Mononuclear cell (primary cell): Measurements from ENCODE around the gene KCNG1. TPM values are rescaled to one million over a fixed set of nuclear protein-coding genes. Genes with fewer than 3 reads are reported as not detected.
"Not testable (repeated sequence)": the region's sequence is repeated elsewhere in the genome, so short reads cannot be mapped to it uniquely, and the experiment has no call there.

Experiments
- H3K27me3 ChIP-seq: 2 replicates; pipeline ENCODE4 v1.6.0; 2011; ENCODE audit warnings: low read length, control low read depth; ENCODE audit not compliant: insufficient read depth
- H3K4me1 ChIP-seq: 2 replicates; pipeline ENCODE4 v1.5.1; 2011; ENCODE audit warnings: mild to moderate bottlenecking, low read length, control low read depth; ENCODE audit not compliant: insufficient read depth
- H3K4me3 ChIP-seq: 2 replicates; pipeline ENCODE4 v1.5.1; 2011; ENCODE audit warnings: mild to moderate bottlenecking, low read length, moderate library complexity
- H3K9me3 ChIP-seq: 2 replicates; pipeline ENCODE4 v1.5.1; 2011; ENCODE audit warnings: low read depth, mild to moderate bottlenecking, control low read depth, low read length
- total RNA-seq: library from RNA; depleted of rRNA; stranded (reverse); fragments of >200 nt; gene quantifications from one replicate; pipeline ENCODE4 v1.2.3, GENCODE V29; 2012

Gene KCNG1, protein sequence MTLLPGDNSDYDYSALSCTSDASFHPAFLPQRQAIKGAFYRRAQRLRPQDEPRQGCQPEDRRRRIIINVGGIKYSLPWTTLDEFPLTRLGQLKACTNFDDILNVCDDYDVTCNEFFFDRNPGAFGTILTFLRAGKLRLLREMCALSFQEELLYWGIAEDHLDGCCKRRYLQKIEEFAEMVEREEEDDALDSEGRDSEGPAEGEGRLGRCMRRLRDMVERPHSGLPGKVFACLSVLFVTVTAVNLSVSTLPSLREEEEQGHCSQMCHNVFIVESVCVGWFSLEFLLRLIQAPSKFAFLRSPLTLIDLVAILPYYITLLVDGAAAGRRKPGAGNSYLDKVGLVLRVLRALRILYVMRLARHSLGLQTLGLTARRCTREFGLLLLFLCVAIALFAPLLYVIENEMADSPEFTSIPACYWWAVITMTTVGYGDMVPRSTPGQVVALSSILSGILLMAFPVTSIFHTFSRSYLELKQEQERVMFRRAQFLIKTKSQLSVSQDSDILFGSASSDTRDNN
- total RNA-seq = 2.3 TPM

DNA sequence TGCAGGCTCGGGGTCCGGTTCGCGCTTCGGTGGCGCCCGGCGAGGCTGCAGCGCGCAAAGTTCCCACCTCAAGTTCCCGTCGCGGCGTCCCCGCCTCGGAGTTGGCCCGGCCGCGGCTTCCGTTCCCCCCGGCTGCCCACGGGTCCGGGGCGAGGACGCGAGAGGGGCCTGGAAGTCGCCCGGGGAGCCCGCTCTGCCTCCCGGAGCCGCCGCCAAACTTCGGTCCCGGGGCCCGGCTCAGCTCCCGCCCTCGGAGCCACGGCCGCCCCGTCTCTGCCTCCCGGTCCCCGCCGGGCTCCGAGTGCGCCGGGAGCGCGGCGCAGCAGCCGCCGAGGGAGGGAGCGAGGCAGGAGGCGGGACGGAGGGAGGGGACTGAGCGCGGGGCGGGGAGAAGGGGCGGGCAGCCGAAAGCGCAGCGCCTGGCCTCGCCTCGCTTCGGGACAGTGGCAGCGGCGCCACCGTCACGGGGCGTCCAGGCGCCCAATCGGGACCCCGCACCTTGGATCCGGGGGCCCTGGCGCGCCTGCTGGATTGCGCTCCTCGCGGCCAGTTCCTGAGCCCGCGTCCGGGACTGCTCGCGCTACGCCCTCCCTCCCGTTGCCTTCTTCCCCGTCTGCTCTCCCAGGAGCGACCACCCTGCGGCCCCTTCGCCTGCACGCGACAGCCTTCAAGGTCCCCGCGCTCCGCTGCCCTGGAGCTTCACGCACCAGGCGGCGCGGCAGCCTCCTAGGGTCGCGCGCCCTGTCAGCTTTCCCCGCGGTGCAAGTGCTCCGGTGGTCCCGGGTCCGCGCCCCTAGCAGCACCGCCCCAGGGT is at the start of gene KCNG1:
Gene KCNG1, minus strand, starts transcription at position 305 of the 814 bp plus-strand sequence. CDS start 12,769 bp downstream, outside the sequence.
- H3K9me3 ChIP-seq = no peaks in the 10 kb centered on the region
- peaks cover 36% of the 10 kb centered on the region for H3K27me3 ChIP-seq
- peaks cover 4% of the 10 kb centered on the region for H3K4me1 ChIP-seq
- peak within 1 kb of the TSS; percentile 16 for H3K4me3 ChIP-seq

DNA sequence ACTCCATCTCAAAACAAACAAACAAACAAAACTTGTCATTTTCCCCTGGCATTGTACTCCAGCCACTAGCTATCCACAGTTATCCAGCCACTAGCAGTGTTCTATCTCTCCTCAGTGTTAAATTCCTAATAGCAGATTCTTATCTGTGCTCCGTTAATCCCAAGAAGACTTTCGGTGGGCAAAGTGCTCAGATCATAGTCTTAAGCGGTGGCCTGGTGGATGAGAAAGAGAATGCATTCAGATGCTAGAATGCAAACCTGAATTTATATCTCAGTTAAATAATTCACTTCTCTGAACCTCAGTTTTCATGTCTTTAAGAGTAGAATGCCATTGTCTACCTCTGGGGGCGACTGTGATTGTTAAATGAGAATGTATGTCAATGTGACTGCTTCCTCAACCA is 47.7 kb upstream of the KCNG1 start:
- Histone ChIP-seq H3K9me3 (no peaks in the 10 kb centered on the region), H3K4me3 (no peak overlapping the region), H3K4me1 (no peaks in the 10 kb centered on the region), H3K27me3 (peaks cover 4% of the 10 kb centered on the region)

- H3K4me1 ChIP-seq = no peaks in the 10 kb centered on the region
- H3K9me3 ChIP-seq = no peaks in the 10 kb centered on the region
- H3K4me3 ChIP-seq = no peak overlapping the region
- peaks cover 4% of the 10 kb centered on the region for H3K27me3 ChIP-seq
These were observed 44.9 kb upstream of the KCNG1 start for GRCh38 chr20:51067792-51068191.

DNA sequence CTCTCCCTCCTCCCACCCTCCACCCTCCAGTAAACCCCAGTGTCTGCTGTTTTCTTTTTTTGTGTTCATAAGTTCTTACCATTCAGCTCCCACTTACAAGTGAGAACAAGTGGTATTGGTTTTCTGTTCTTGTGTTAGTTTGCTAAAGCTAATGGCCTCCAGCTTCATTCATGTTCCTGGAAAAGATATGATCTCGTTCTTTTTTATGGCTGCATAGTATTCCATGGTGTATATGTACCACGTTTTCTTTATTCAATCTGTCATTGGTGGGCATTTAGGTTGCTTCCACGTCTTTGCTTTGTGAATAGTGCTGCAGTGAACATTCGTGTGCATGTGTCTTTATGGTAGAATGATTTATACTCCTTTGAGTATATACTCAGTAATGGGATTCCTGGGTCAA is 42.7 kb upstream of the KCNG1 start:
- Histone ChIP-seq H3K27me3 (peaks cover 4% of the 10 kb centered on the region), H3K4me1 (no peaks in the 10 kb centered on the region)

DNA sequence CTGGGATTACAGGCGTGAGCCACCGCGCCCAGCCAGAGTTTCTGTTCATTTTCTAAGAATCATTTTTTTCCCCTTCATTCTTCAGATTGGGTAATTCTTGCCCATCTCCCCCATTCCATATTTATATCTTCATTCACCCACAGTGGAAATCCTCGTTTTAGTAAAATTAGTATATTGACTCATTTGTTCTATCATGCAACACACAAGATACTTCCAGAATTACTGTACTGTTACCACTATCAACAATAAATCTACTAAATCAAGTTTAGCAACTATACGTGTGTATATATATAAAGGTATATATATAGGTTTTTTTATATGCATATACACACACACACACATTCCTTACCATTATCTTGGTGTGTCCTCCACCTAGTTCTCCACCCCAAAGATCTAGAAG is 41.2 kb upstream of the KCNG1 start:
- Histone ChIP-seq H3K4me1 (no peaks in the 10 kb centered on the region), H3K9me3 (no peaks in the 10 kb centered on the region), H3K27me3 (peaks cover 4% of the 10 kb centered on the region), H3K4me3 (no peak overlapping the region)

More for the DNA sequence above, 42.7 kb upstream of the KCNG1 start:
- Histone ChIP-seq H3K4me3 (no peak overlapping the region), H3K9me3 (no peaks in the 10 kb centered on the region)

- H3K4me1 ChIP-seq = no peaks in the 10 kb centered on the region
- H3K4me3 ChIP-seq = no peak overlapping the region
- no peaks in the 10 kb centered on the region for H3K9me3 ChIP-seq
- H3K27me3 ChIP-seq = peaks cover 2% of the 10 kb centered on the region
These were observed 39.2 kb upstream of the KCNG1 start for GRCh38 chr20:51062065-51062464.

DNA sequence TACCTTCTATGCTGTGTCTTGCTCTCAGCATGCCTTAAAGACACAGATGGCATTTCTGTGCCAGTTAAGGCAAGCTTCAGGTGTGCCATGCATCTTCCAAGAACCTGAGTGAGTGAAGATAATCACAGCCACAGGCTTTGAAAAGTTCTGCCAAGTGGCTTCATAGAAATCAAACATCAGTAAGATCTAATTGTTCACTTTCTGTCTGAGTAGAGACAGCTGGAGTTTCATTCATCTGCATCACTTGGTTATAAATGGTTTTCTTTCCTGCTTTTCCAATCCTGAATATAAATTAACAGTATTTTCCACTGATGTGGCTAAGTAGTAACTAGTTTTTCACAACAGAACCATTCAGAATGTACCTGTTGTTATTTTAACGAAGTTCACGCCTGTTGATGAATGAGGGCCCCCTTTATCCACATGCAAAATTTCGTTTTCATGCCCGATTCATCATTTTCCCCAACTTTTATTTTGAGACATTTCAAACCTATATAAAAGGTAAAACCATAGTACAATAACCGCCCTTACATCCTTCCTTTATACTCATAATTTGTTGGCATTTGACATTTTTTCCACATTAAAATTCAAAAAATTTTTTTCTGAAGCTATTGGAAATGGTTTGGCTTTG is 38.6 kb upstream of the KCNG1 start:
- Histone ChIP-seq H3K9me3 (no peaks in the 10 kb centered on the region), H3K27me3 (peaks cover 3% of the 10 kb centered on the region), H3K4me3 (no peak overlapping the region), H3K4me1 (no peaks in the 10 kb centered on the region)

- Histone ChIP-seq H3K9me3 (no peaks in the 10 kb centered on the region), H3K4me3 (no peak overlapping the region), H3K4me1 (no peaks in the 10 kb centered on the region), H3K27me3 (peaks cover 6% of the 10 kb centered on the region)
These were observed 37.4 kb upstream of the KCNG1 start for GRCh38 chr20:51060301-51060700.

DNA sequence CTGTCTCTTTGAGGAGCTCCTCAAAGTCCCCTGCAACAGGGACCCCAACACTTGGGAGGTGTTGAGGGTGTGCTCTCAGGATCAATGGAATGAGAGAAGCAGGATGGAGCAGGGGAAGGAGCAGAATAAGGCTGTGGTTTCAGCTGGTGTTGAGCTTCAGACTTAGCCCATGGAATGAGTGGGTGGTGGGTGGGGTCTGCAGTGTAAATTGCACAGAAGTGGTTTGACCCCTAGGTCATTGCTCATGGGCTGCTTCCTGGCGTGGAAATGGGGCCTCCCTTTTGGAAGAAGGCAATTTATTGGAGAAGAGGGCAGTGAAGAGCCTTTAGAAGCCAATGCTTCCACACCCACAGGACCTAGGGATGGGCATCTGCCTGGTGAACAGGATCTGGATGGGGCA is 37.0 kb upstream of the KCNG1 start:
- Histone ChIP-seq H3K4me3 (no peak overlapping the region), H3K9me3 (no peaks in the 10 kb centered on the region), H3K27me3 (peaks cover 6% of the 10 kb centered on the region), H3K4me1 (no peaks in the 10 kb centered on the region)

DNA sequence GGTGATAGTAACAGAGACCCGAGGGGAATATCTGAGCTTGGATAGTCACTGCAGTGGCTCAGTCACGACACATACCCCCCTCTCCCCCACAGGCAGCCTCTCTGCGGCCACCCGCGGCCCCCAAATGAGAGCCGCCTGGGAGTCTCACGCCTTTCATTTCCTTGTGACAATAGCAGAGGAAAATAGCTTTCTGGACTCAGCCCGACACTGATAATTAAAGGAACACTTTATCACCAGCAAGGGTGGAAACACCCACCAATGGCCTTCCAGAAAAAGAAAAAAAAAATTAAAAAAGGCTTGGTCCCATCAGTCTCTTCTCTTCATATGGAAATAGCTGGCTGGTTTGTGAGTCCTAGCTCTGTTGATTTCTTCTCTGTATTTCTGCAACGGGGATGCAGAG is 35.1 kb upstream of the KCNG1 start:
- Histone ChIP-seq H3K4me1 (no peaks in the 10 kb centered on the region), H3K27me3 (peaks cover 6% of the 10 kb centered on the region)

DNA sequence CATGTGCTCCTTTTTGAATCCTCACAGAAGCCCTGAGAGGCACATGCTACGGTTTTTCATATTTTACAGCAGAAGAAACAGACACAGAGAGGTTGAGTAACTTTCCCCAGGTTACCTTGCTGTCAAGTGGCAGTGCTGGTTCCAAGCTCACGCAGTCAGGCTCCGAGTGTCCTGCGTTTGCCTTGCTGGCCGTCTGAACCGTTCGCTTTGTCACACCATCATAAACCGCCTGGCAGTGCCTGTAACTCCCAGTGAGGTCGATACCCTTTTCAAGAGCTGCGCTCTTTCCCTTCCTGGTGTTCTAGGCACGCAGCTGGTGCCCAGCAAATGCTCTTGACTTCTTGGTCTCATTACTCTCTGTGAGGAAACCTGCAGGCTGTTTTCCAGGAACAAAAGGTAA is 31.3 kb upstream of the KCNG1 start:
- H3K4me1 ChIP-seq = no peaks in the 10 kb centered on the region
- H3K9me3 ChIP-seq = no peaks in the 10 kb centered on the region
- peaks cover 13% of the 10 kb centered on the region for H3K27me3 ChIP-seq
- H3K4me3 ChIP-seq = no peak overlapping the region

More for the DNA sequence above, 35.1 kb upstream of the KCNG1 start:
- Histone ChIP-seq H3K4me3 (no peak overlapping the region), H3K9me3 (no peaks in the 10 kb centered on the region)

DNA sequence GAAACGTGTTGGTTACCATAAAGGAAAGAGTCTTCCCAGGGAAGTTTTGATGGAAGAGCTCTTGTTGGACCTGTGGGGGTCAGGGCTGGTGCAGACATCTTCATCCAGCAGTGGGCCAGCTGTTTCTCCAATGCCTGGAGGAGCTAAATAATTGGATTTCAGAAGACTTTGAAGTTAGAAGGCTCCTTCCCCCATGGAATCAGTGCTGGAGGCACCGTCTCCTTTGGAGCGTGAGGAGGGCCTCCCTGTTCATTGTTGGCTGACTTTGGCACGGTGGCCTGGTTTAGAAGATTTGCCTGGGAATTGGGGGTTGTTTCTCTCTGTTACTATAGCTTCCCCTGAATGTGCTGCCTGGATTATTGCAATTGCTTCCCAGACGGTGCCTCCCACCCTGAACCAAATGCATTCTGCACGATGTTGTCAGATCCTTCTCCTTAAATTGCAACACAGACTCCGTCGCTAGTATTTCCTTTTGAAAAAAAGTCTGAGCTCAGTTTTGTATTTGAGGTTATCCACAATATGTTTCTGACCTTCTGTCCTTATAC is 27.7 kb upstream of the KCNG1 start:
- Histone ChIP-seq H3K4me1 (no peaks in the 10 kb centered on the region), H3K27me3 (peaks cover 7% of the 10 kb centered on the region), H3K4me3 (no peak overlapping the region), H3K9me3 (no peaks in the 10 kb centered on the region)

DNA sequence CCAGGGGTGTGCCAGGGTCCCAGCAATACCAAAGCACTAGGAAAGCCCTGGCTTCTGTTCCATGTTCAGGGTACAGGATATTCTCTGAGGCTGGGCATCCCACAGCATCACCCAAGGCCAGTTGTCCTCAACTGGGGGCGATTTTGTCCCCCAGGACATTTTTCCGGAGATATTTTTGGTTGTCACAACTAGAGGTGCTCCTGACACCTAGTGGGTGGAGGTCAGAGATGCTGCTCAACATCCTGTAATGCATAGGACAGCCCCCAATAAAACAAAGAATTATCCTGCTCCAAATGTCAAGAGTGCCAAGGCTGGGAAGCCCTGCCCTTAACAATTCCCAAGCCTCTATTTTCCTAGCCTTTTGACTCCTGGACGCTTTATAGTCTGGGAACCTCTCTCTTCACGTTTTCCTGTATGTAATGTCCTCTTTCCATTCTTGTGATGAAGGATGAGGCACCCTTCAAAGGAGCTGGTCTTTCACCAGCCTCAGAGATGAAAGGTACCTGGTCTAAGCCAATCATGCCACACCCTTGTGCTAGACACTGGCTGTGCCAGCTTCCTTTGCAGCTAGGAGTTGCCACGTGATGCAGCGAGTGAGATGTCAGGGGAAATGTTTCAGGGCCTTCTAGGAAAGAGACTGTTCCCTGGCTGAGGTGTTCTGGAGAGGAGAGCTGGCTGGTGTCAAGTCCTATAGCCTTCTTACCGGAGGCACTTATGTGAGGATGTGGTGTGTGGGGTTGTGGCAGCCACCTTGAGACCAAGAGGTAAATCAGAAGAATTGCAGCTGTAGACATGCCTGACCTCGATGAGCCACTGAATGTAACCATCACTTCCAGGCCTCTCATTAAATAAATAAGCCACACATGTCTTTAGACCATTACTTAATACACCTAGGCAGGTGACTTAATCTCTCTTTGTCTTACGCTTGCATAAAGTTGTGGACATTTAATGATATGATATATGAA is 23.4 kb upstream of the KCNG1 start:
- H3K9me3 ChIP-seq = no peaks in the 10 kb centered on the region
- no peak overlapping the region for H3K4me3 ChIP-seq
- H3K27me3 ChIP-seq = peaks cover 7% of the 10 kb centered on the region
- no peaks in the 10 kb centered on the region for H3K4me1 ChIP-seq

DNA sequence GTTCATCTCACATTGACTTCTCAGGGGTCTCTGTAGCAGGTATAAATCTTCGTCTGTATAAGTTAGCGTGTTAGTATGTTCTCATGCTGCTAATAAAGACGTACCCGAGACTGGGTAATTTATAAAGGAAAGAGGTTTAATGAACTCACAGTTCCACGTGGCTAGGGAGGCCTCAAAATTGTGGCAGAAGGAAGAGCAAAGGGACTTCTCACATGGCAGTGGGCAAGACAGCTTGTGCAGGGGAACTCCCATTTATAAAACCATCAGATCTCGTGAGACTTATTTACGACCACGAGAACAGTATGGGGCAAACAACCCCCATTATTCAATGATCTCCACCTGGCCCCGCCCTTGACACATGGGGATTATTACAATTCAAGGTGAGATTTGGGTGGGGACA is 22.6 kb upstream of the KCNG1 start:
- H3K27me3 ChIP-seq, H3K4me1 ChIP-seq, H3K9me3 ChIP-seq, H3K4me3 ChIP-seq: not testable (repeated sequence)
